Vagina (tissue), 2 donors: Measurements from ENCODE around the gene SEC24A. TPM values are rescaled to one million over a fixed set of nuclear protein-coding genes. Genes with fewer than 3 reads are reported as not detected.

Experiments used
- DNase-seq, 2 donors: peaks; one replicate each; pipeline ENCODE4 v3.0.0-alpha.2; 2017; ENCODE audit errors: extremely low spot score in 2 of 2
- H3K27ac ChIP-seq: fragments of 200-600 bp; sonication (generic); one replicate; pipeline ENCODE4 v1.5.1; 2019
- H3K27me3 ChIP-seq: fragments of 200-600 bp; sonication (generic); one replicate; pipeline ENCODE4 v1.5.1; 2019
- H3K36me3 ChIP-seq, 2 donors: fragments of 200-600 bp; sonication (generic); one replicate each; pipeline ENCODE4 v1.5.1; 2017 to 2019
- H3K4me1 ChIP-seq: fragments of 200-600 bp; sonication (generic); one replicate; pipeline ENCODE4 v1.5.1; 2019
- H3K4me3 ChIP-seq, 2 donors: fragments of 200-600 bp; sonication (generic); 1 replicate in 1 of 2; 2 replicates in 1 of 2; pipeline ENCODE4 v1.5.1; 2016 to 2019
- H3K9me3 ChIP-seq: fragments of 200-600 bp; sonication (generic); one replicate; pipeline ENCODE4 v1.5.1; 2019
- CTCF ChIP-seq, 3 experiments: fragments of 450-650 bp in 2 of 3; fragments of 200-600 bp in 1 of 3; sonication (generic) in 1 of 3; IDR thresholded peaks; one replicate each; pipeline ENCODE4 v1.5.1; 2017 to 2019; ENCODE audit warnings: antibody characterized with exemption in 3 of 3, mild to moderate bottlenecking in 2 of 3, moderate library complexity in 2 of 3
- POLR2A ChIP-seq, 2 donors: fragments of 450-650 bp; IDR thresholded peaks; one replicate each; pipeline ENCODE4 v1.6.1; 2017; ENCODE audit warnings: antibody characterized with exemption in 2 of 2, mild to moderate bottlenecking in 2 of 2, moderate library complexity in 2 of 2
- POLR2AphosphoS5 ChIP-seq, 2 donors: sonication (generic); formaldehyde crosslinking; IDR thresholded peaks; one replicate each; pipeline ENCODE4 v1.9.0; 2017; ENCODE audit warnings: antibody characterized with exemption in 2 of 2, mild to moderate bottlenecking in 2 of 2, low read depth in 1 of 2; ENCODE audit not compliant: insufficient read depth in 1 of 2
- intact Hi-C: fragments of 100-400 bp; cut with DNase I; formaldehyde crosslinking; loops from one replicate; pipeline ENCODE4 v1.15.1; 2023
- total RNA-seq: library from RNA; depleted of rRNA; stranded (reverse); fragments of >200 nt; gene quantifications from one replicate; pipeline ENCODE4 v1.2.3, GENCODE V29; 2016

SEC24A gene
- total RNA-seq, 1 donor from 2014 or later = 11.3 TPM

GRCh38 chr5:134637116-134637721 lies 11.4 kb upstream of the SEC24A start:
- DNase-seq = no peak
- Histone ChIP-seq H3K27ac (no peak overlapping the region), H3K4me1 (peaks cover 2% of the 10 kb centered on the region), H3K9me3 (no peaks in the 10 kb centered on the region), H3K27me3 (no peaks in the 10 kb centered on the region), H3K4me3 (no peak overlapping the region), H3K36me3 (no peaks in the 10 kb centered on the region)
- intact Hi-C loops = no loop called here
- TF ChIP-seq POLR2A (IDR thresholded peaks at IDR 0.05) (no peak), POLR2AphosphoS5 (IDR thresholded peaks at IDR 0.05; ENCODE audit: insufficient read depth in 1 of 2, low read depth in 1 of 2) (peak in 1 of 2 donors; percentile 43), CTCF (IDR thresholded peaks at IDR 0.05) (no peak)

GRCh38 chr5:134638760-134639201 lies 9.8 kb upstream of the SEC24A start:
- Histone ChIP-seq H3K9me3 (no peaks in the 10 kb centered on the region), H3K4me3 (no peak overlapping the region), H3K27ac (no peak overlapping the region), H3K36me3 (no peaks in the 10 kb centered on the region), H3K4me1 (no peaks in the 10 kb centered on the region), H3K27me3 (no peaks in the 10 kb centered on the region)
- TF ChIP-seq CTCF (IDR thresholded peaks at IDR 0.05) (no peak), POLR2AphosphoS5 (IDR thresholded peaks at IDR 0.05; ENCODE audit: insufficient read depth in 1 of 2, low read depth in 1 of 2) (no peak), POLR2A (IDR thresholded peaks at IDR 0.05) (no peak)
- DNase-seq = no peak
- intact Hi-C loops = no loop called here

GRCh38 chr5:134642931-134643530 lies 5.6 kb upstream of the SEC24A start:
- H3K9me3 ChIP-seq = no peaks in the 10 kb centered on the region

GRCh38 chr5:134647750-134648424 lies 698 bp upstream of the SEC24A start:
- H3K4me1 ChIP-seq = peaks cover 46% of the 10 kb centered on the region
- no peak for DNase-seq
- H3K9me3 ChIP-seq = no peaks in the 10 kb centered on the region
- peak overlapping the region; percentile 70 to 97 for H3K4me3 ChIP-seq
- no peaks in the 10 kb centered on the region for H3K27me3 ChIP-seq
- intact Hi-C loops = no loop called here
- no peak for TF ChIP-seq POLR2AphosphoS5 (IDR thresholded peaks at IDR 0.05; ENCODE audit: insufficient read depth in 1 of 2, low read depth in 1 of 2)
- TF ChIP-seq CTCF (IDR thresholded peaks at IDR 0.05) = no peak
- no peak for TF ChIP-seq POLR2A (IDR thresholded peaks at IDR 0.05)
- no peaks in the 10 kb centered on the region for H3K36me3 ChIP-seq
- H3K27ac ChIP-seq = peak overlapping the region; percentile 93

More at GRCh38 chr5:134642931-134643530, 5.6 kb upstream of the SEC24A start:
- peaks cover 17% of the 10 kb centered on the region for H3K4me1 ChIP-seq
- H3K27me3 ChIP-seq = no peaks in the 10 kb centered on the region
- no peak overlapping the region for H3K4me3 ChIP-seq
- TF ChIP-seq POLR2A (IDR thresholded peaks at IDR 0.05) (no peak), CTCF (IDR thresholded peaks at IDR 0.05) (no peak), POLR2AphosphoS5 (IDR thresholded peaks at IDR 0.05; ENCODE audit: insufficient read depth in 1 of 2, low read depth in 1 of 2) (no peak)
- intact Hi-C loops = no loop called here
- DNase-seq = no peak
- no peaks in the 10 kb centered on the region for H3K36me3 ChIP-seq
- no peak overlapping the region for H3K27ac ChIP-seq
